ENCODE results near the gene CTCF.

CTCF gene

DNA sequence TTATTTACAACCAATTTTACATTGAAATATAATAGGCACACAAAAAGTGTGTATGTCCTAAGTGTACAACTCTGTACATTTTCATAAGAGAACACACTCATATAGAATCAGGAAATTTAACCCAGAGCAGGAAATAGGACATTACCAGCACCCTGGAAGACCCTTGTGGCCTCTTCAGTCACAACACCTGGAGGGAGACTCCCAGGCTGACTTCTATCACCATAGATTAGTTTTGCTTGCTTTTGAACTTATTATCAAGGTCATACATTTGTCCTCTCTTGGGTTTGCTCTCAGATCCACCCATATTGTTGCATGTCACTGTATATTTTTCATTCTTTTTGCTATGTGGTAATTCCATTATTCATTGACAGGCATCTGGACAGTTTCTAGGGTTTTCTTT, 27.9 kb upstream of the CTCF start:
- DNase-seq (ENCODE audit: low read depth in 2 of 2): no peak

DNA sequence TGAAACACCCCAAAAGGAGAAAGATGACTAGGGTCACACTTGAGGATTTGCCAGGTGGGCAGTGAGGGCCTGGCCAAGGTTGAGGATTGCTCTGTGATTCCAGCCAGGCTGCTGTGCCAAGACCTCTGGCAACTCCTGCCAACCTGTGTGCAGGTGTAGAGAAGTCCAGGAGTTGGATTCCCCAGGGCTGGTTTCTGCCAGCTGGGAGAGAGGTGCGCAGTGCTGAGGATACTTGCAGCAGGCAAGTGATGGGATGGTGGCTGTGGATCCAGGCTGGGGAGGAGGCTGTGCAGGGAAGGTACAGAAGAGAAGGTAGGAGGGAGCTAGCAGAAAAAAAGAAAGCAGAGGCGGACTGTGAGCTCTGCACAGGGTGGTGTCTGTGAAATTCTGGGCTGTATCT, 27.1 kb upstream of the CTCF start:
- no peak for DNase-seq (ENCODE audit: low read depth in 2 of 2)

DNA sequence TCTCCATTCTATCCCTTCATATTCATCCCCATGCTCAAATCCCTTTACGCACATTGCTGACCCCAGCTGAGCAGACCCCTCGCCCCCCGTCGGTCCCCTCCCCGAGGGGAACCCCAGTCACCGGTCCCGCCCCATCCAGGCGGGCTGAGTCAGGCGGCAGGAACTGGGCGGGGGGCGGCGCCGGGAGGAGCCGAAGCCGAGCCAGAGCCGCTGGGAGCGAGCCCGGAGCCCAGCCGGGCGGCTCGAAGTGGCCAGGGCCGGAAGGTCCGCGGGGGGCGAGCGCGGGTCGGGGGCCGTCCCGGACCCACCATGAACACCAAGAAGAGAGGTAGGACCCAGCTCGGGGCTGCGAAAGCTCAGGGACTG, 25.1 kb upstream of the CTCF start:
- no peak for DNase-seq (ENCODE audit: low read depth in 2 of 2)

DNA sequence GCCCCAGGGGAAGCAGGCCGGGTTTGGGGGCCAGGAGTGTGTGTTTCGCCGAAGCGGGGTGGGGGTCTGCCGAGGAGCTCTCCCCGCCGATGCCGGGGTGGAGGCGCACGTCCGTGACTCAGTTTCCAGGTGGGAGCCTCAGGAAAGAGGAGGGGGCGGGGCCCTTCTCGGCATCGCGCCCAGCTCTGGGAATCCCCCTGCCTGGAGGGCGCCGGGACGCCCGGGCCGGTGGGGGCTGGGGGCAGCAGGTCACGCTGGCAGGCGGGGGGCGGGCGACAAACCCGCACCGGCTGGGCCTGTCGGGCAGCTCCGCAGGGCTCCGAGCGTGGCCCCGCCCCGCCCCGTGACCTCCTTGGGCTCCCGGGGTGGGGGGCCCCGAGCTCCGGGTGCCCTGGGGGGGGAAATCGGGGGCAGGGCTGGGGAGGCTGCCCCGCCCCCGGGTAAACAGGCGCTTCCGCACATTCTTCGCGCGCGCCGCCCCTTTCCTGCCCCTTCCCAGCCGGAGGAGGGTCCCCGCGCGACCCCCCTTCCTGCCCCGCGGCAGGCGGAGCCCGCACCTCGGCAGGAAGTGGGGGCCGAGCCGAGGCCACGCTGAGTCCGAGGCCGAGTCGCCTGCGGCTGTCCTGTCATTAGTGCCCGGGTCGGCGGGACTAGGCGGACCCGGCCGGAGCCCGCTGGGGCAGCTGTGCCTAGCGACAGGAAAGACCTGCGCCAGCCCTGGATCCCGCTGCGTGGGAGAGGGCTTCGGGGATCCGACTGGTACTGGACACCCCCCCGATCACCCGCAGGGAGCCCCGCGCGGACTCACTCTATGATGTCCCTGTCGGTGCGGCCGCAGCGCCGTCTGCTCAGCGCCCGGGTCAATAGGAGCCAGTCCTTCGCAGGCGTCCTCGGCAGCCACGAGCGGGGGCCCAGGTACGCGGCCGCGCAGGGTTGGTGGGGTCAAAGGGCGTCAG, 24.4 kb upstream of the CTCF start:
- peak; percentile 27 to 48 for DNase-seq (ENCODE audit: low read depth in 2 of 2)

DNA sequence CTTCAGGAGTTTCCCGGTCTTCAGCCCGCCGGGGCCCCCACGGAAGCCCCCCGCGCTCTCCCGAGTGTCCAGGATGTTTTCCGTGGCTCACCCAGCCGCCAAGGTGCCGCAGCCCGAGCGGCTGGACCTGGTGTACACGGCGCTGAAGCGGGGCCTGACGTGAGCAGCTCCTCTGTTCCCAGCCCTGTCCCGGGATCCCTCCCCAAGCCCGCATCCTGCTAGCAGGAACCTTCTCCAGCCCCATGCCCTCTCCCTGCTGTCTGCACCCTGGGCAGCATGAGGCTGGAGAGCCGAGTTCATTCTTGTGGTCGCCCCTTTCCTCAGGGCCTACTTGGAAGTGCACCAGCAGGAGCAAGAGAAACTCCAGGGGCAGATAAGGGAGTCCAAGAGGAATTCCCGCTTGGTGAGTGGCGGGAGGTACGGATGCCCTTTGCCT, 23.6 kb upstream of the CTCF start:
- DNase-seq (ENCODE audit: low read depth in 2 of 2): no peak

DNA sequence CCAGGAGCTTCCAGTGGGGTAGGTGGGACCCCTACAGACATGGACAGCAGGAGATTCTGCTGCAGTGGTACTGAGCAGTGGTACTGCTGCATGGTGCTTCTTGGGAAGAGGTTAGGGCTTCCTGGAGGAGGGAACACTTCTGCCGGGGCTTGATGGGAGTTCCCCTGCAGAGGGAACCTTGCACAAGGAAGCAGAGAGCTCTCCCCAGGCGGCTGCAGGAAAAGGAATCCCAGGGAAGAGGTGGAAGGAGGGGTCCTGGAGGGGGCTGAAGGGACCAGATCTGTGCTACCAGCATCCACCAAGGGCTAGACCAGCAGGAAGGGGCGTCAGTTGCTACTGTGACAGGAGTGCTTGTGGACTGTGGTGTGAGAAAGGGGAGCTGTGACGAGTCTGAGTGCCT, 23.1 kb upstream of the CTCF start:
- no peak for DNase-seq (ENCODE audit: low read depth in 2 of 2)

DNA sequence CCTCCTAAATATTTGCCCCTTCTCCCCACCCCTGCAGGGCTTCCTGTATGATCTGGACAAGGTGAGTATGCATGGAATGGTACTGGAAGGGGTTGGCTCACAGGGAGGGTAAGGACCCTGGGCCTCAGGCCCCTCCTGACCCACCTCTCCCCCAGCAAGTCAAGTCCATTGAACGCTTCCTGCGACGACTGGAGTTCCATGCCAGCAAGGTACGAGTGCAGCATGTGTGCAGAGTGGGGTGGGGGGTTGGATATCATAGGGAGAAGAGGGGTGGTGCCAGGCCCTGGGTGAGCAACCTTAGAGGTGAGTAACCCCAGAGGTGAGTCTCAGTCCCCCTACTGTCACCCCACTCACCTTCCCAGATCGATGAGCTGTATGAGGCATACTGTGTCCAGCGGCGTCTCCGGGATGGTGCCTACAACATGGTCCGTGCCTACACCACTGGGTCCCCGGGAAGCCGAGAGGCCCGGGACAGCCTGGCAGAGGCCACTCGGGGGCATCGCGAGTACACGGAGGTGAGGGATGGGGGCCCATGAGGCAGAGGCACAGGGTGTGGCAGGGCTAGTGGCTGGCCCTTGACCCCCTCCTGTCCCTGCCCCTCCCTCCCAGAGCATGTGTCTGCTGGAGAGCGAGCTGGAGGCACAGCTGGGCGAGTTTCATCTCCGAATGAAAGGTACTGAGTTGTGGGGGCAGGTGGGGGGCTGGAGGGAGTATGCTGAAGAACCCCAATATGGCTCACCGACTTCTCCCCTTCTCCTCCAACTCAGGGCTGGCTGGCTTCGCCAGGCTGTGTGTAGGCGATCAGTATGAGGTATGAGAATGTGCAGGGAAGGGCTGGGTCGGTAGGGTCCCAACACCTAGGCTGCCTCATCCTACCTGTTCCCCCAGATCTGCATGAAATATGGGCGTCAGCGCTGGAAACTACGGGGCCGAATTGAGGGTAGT, 22.4 kb upstream of the CTCF start:
- DNase-seq (ENCODE audit: low read depth in 2 of 2): no peak

DNA sequence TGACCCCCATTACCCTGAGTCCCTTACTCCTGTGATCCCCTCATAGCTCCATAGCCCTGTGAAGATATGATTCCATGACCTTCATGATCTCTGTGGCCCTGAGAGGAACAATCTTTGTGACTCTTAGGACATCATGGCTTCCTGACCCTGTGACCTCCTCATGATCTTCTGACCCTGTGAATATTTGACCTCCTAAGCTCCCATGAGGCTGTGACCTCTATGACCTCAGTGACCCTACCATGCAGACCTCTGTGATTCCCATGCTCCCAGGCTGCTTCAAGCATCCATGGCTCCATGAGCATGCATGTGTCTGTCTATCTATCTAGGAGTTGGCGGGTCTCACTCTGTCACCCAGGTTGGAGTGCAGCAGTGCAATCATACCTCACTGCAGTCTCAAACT, 21.6 kb upstream of the CTCF start:
- DNase-seq (ENCODE audit: low read depth in 2 of 2): no peak

DNA sequence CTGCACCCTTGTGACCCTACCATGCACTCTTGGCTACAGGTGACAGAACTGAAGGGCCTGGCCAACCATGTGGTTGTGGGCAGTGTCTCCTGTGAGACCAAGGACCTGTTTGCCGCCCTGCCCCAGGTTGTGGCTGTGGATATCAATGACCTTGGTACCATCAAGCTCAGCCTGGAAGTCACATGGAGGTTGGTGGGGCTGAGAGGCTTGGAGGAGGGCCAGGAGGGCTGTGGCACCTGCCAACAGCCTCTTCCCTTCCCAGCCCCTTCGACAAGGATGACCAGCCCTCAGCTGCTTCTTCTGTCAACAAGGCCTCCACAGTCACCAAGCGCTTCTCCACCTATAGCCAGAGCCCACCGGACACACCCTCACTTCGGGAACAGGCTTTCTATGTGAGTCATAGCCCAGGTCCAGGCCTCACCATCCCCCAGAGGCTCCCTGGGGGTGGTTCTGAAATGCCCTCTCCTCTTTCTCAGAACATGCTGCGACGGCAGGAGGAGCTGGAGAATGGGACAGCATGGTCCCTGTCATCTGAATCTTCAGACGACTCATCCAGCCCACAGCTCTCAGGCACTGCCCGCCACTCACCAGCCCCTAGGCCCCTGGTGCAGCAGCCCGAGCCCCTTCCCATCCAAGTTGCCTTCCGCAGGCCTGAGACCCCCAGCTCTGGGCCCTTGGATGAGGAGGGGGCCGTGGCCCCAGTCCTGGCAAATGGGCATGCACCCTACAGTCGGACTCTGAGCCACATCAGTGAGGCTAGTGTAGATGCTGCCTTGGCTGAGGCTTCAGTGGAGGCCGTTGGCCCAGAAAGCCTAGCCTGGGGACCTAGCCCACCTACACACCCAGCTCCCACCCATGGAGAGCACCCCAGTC, 20.7 kb upstream of the CTCF start:
- no peak for DNase-seq (ENCODE audit: low read depth in 2 of 2)

DNA sequence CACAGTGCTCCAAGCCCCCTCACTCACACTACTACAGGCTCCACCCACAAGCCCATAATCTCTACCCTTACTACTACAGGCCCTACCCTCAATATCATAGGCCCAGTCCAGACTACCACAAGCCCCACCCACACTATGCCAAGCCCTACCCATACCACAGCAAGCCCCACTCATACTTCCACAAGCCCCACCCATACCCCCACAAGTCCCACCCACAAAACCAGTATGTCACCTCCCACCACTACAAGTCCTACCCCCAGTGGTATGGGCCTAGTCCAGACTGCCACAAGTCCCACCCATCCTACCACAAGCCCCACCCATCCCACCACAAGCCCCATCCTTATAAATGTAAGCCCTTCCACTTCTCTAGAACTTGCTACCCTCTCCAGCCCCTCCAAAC, 19.9 kb upstream of the CTCF start:
- DNase-seq (ENCODE audit: low read depth in 2 of 2): peak; percentile 40 to 42

DNA sequence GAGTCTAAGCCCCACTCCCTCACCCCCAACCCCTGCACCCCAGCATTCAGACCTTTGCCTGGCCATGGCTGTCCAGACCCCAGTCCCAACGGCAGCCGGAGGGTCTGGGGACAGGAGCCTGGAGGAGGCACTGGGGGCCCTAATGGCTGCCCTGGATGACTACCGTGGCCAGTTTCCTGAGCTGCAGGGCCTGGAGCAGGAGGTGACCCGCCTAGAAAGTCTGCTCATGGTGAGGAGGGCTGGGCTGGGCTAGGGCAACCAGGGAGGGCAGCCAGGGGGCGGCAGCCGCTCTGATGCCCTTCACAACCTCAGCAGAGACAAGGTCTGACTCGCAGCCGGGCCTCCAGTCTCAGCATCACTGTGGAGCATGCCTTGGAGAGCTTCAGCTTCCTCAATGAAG, 19.3 kb upstream of the CTCF start:
- DNase-seq (ENCODE audit: low read depth in 2 of 2): no peak

DNA sequence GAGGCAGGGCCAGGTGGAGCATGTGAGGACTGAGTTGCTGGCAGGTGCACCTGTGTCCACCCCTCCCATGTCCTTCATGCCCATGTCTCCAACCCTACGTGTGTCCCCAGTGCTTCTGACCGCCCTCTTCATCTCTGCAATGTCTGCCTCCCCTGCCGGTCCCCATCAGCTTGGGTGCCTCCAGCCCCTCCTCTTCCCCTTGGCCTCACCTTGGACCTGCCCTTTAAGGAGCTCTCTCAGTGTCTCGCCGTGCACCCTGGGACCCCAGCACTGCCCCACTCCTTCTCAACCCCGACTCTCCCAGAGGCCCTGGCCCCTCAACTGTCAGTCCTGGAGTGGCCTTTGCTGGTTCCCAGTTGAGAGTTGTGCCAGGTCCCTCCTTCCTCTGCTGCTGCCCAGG, 18.7 kb upstream of the CTCF start:
- DNase-seq (ENCODE audit: low read depth in 2 of 2): no peak

DNA sequence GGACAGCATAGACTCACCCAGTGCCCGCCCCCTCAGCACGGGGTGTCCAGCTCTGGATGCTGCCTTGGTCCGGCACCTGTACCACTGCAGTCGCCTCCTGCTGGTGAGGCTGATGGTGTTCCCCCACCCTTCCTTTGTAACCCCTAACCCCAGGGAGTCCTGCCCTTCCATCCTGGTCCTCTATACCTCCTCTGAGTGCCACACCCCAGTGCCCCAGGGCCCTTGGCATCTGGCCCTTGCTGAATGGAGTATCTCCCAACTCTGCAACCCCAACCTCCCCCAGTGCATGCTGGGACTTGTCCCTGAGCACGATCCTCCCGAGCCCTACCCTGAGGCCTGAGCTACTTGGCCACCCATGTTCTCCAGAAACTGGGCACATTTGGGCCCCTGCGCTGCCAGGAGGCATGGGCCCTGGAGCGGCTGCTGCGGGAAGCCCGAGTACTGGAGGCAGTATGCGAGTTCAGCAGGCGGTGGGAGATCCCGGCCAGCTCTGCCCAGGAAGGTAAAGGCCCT, 17.9 kb upstream of the CTCF start:
- DNase-seq (ENCODE audit: low read depth in 2 of 2): no peak

DNA sequence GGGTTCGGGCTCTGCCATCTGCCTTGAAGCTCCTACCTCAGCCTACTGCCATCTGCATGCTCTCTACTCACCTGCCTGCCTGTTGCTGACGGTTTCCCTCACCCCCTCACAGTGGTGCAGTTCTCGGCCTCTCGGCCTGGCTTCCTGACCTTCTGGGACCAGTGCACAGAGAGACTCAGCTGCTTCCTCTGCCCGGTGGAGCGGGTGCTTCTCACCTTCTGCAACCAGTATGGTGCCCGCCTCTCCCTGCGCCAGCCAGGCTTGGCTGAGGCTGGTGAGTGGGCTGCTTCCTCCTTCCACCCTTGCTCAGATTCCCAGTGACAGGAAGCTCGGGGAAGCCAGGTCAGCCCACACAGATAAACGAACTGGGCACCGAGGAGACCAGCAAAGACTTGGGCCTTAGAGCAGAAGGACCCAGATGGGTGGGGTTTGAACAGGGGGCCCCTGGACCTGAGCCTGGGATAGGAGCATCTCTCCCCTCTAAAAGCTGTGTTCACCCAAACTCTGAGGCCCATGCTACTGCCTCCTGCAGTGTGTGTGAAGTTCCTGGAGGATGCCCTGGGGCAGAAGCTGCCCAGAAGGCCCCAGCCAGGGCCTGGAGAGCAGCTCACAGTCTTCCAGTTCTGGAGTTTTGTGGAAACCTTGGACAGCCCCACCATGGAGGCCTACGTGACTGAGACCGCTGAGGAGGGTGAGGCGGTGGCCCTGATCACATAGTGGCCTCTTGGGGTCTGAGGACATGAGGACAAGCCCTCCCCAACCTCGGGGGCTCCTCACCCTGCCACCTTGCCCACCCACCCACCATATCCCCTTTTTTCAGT, 17.3 kb upstream of the CTCF start:
- no peak for DNase-seq (ENCODE audit: low read depth in 2 of 2)

DNA sequence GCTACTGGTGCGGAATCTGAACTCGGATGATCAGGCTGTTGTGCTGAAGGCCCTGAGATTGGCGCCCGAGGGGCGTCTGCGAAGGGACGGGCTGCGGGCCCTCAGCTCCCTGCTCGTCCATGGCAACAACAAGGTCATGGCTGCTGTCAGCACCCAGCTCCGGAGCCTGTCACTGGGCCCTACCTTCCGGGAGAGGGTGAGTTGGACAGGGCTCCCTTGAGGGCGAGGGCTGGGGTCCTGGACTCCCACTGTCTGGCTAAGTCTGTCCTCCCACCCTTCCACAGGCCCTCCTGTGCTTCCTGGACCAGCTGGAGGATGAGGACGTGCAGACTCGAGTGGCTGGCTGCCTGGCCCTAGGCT, 16.7 kb upstream of the CTCF start:
- DNase-seq (ENCODE audit: low read depth in 2 of 2): no peak

DNA sequence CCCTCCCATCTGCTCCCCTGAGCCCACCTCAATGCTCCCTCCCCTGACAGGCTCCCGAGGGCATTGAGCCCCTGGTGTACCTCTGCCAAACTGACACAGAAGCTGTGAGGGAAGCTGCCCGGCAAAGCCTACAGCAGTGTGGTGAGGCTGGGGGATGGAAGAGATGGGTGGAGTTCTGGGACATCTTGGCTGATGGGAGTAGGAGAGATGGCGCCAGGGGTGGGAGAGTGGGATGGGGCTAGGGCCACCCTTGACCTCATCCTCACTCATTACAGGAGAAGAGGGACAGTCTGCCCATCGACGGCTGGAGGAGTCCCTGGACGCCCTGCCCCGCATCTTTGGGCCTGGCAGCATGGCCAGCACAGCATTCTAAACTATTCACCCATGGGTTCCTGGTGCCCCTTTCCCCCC, 16.2 kb upstream of the CTCF start:
- DNase-seq (ENCODE audit: low read depth in 2 of 2): no peak

DNA sequence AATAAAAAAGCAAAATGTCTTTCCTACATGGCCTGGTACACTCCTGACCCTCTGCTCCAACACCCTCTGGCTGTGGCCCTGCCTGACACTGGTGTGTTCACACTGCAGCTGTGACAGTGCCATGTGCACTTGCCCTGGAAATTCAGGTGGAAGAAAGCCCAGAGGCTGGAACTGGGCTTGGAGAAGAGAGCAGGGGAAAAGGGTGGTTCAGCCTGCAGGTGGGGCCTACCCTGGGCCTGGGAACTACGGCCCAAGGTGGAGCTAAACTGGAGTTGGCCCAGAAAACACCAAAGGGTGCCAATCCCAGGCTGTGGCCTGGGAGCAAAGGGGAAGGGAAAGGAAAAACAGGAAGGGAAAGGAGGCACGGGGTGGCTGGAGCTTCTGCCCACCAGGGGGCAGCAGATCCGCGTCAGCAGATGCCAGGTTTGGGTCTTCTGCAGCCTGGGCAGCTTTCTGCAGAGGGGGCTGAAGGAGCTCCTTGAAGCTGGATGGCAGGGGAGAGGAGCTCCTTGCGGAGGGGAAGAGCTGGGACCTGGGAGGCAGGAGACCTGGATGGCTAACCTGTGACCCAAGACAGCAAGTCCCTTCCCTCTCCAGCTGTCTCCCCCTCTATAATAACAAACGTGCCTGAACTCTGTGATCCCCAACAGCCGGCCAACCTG, 15.4 kb upstream of the CTCF start:
- DNase-seq (ENCODE audit: low read depth in 2 of 2): peak; percentile 52 to 57

DNA sequence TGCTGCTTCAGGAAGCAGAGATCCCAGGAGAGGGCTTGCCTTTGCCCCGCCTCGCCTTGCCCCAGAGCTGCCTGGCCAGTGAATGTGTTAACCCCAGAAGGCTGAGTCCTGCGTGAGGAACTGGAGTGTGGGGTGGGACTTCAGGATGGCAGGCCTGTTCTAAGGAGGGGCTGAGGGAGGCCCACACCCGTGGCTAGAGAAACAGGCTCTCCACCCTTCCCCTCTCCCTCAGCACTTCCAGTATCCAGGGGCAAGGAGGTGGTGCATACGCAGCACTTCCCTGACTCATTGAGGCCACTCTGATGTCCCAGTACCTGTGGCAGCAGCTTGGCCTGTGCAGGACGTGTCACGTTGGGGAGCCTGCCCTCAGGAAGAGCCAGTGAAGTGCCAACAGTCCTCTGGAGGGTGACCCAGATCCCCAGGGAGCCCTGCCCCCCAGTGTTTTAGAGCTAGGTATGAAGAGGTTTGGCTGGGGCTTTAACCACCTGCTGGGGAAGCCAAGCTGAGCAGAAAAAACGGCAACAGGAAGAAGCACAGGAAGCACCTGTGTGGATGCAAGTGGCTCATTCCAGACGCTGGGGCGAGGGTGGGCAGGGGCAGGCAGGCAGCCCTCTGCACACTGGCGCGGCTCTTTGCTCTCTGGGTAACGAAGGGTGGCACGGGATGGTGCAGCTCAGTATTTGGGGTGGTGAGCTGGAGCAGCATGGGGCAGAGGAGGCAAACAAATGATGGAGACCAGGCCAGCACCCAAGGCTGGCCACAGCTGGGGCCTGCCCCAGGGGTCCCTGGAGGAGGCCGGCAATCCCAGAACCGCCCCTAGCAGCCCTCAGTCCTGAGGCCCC, 14.7 kb upstream of the CTCF start:
- DNase-seq (ENCODE audit: low read depth in 2 of 2): no peak

Measured in stimulated activated CD8-positive, alpha-beta memory T cell treated with anti-CD3 and anti-CD28 coated beads, Interleukin-7, amount 100 ng/mL, for 1 hour (primary cell).